B cell (primary cell): Measurements from ENCODE around the gene GEMIN2. TPM values are rescaled to one million over a fixed set of nuclear protein-coding genes. Genes with fewer than 3 reads are reported as not detected.

Source experiments
- ATAC-seq: fragments of 200-7000 bp; cut with Tn5 transposase; one replicate; pipeline ENCODE4 v1.10.0; 2021; ENCODE audit warnings: low read depth, mild to moderate bottlenecking, moderate number of reproducible peaks, moderate library complexity
- CTCF ChIA-PET: fragments of 350-600 bp; sonication (Branson Sonifier 250); formaldehyde crosslinking; loops from one replicate; lab custom pipeline; 2021; ENCODE audit warnings: antibody characterized with exemption, inconsistent platforms; lab: Charles Lee
- POLR2A ChIA-PET: fragments of 350-600 bp; sonication (Branson Sonifier 250); formaldehyde crosslinking; loops from one replicate; lab custom pipeline; 2021; ENCODE audit warnings: antibody characterized with exemption; lab: Charles Lee
- DNase-seq: peaks from one replicate; pipeline ENCODE4 v3.0.0; 2013
- H2AFZ ChIP-seq: 2 replicates; pipeline ENCODE4 v1.6.1; 2012; ENCODE audit warnings: mild to moderate bottlenecking, low read depth, low read length; ENCODE audit not compliant: insufficient read depth, poor library complexity, severe bottlenecking
- H3K27ac ChIP-seq, 2 donors: 1 replicate in 1 of 2; 2 replicates in 1 of 2; pipeline ENCODE4 v1.5.1; 2012 to 2013; ENCODE audit warnings: low read length in 2 of 2, mild to moderate bottlenecking in 2 of 2, moderate library complexity in 1 of 2
- H3K27me3 ChIP-seq, 4 experiments: fragments of 200-600 bp in 1 of 4; sonication (generic) in 1 of 4; replicated peaks in 1 of 4; 1 replicate in 2 of 4; 2 replicates in 2 of 4; pipeline versions ENCODE4 v1.6.1 to v1.7.0; 2013 to 2016; ENCODE audit warnings: low read length in 3 of 4, mild to moderate bottlenecking in 2 of 4, mixed read lengths in 1 of 4, moderate library complexity in 1 of 4; ENCODE audit not compliant: insufficient read depth in 4 of 4, control insufficient read depth in 3 of 4; ENCODE audit errors: control extremely low read depth in 1 of 4
- H3K36me3 ChIP-seq, 2 experiments: replicated peaks in 1 of 2; 1 replicate in 1 of 2; 2 replicates in 1 of 2; pipeline versions ENCODE4 v1.6.1 to v1.7.1; 2013; ENCODE audit warnings: low read length in 1 of 2; ENCODE audit not compliant: insufficient read depth in 2 of 2, control insufficient read depth in 1 of 2; ENCODE audit errors: control extremely low read depth in 1 of 2, extremely low read depth in 1 of 2
- H3K4me1 ChIP-seq, 2 donors: fragments of 200-600 bp in 1 of 2; sonication (generic) in 1 of 2; 1 replicate in 1 of 2; 2 replicates in 1 of 2; pipeline versions ENCODE4 v1.5.1 to v1.6.1; 2013 to 2017; ENCODE audit warnings: low read length in 2 of 2; ENCODE audit not compliant: control insufficient read depth in 2 of 2, insufficient read depth in 2 of 2
- H3K4me2 ChIP-seq: replicated peaks from 2 replicates; pipeline ENCODE3; 2012; ENCODE audit warnings: mild to moderate bottlenecking, low read depth, low read length; ENCODE audit not compliant: poor library complexity, severe bottlenecking
- H3K4me3 ChIP-seq, 5 experiments: fragments of 200-600 bp in 1 of 5; sonication (generic) in 1 of 5; 1 replicate in 3 of 5; 2 replicates in 2 of 5; pipeline versions ENCODE4 v1.5.1 to v1.7.0; 2011 to 2016; ENCODE audit warnings: low read length in 4 of 5, mild to moderate bottlenecking in 4 of 5, low read depth in 2 of 5, control low read depth in 1 of 5, moderate library complexity in 1 of 5; ENCODE audit not compliant: insufficient read depth in 1 of 5; ENCODE audit errors: control extremely low read depth in 1 of 5, extremely low read depth in 1 of 5
- H3K79me2 ChIP-seq: fragments of 200-600 bp; sonication (generic); one replicate; pipeline ENCODE4 v1.6.0; 2016; ENCODE audit warnings: low read length; ENCODE audit not compliant: control insufficient read depth, insufficient read depth
- H3K9ac ChIP-seq: fragments of 200-600 bp; sonication (generic); 2 replicates; pipeline ENCODE4 v1.6.1; 2017; ENCODE audit warnings: mild to moderate bottlenecking, low read length, moderate library complexity
- H3K9me3 ChIP-seq, 3 donors: one replicate each; pipeline versions ENCODE4 v1.6.1 to v1.7.1; 2013; ENCODE audit warnings: low read length in 2 of 3; ENCODE audit not compliant: control insufficient read depth in 2 of 3, insufficient read depth in 1 of 3; ENCODE audit errors: control extremely low read depth in 1 of 3
- H4K20me1 ChIP-seq: 2 replicates; pipeline ENCODE4 v1.6.0; 2012; ENCODE audit warnings: mild to moderate bottlenecking, low read length; ENCODE audit not compliant: insufficient read depth, control insufficient read depth, poor library complexity, severe bottlenecking
- H3K27ac Mint-ChIP-seq: one replicate; pipeline ENCODE4 v1.8.0; 2021; ENCODE audit warnings: mixed read lengths
- H3K27me3 Mint-ChIP-seq: one replicate; pipeline ENCODE4 v1.8.0; 2021; ENCODE audit warnings: mixed read lengths
- H3K4me1 Mint-ChIP-seq: one replicate; pipeline ENCODE4 v1.8.0; 2021; ENCODE audit warnings: mixed read lengths
- H3K4me3 Mint-ChIP-seq: one replicate; pipeline ENCODE4 v1.8.0; 2021; ENCODE audit warnings: mixed read lengths
- H3K9me3 Mint-ChIP-seq: one replicate; pipeline ENCODE4 v1.8.0; 2022; ENCODE audit warnings: mixed read lengths; ENCODE audit not compliant: insufficient read depth
- EZH2 ChIP-seq: IDR thresholded peaks from 2 replicates; pipeline ENCODE4 v1.6.1; 2012; ENCODE audit warnings: borderline replicate concordance, low read depth, mild to moderate bottlenecking, moderate library complexity, low read length; ENCODE audit not compliant: insufficient read depth, poor library complexity, severe bottlenecking
- WGBS: methylation state at CpG from one replicate; pipeline ENCODE4 v1.1.5; 2013; ENCODE audit warnings: missing lambda C conversion rate; ENCODE audit not compliant: insufficient coverage; 5-methylcytosine and 5-hydroxymethylcytosine counted together
- intact Hi-C: fragments of 100-400 bp; cut with micrococcal nuclease; formaldehyde crosslinking; loops from one replicate; pipeline ENCODE4 v1.10.0; 2022
- polyA plus RNA-seq: library from polyadenylated mRNA; depleted of rRNA; stranded (reverse); fragments of >200 nt; gene quantifications from 2 replicates; pipeline ENCODE4 v1.2.3, GENCODE V29; 2012
- total RNA-seq, 2 donors: library from RNA; stranded (reverse); fragments of 120-200 nt in 1 of 2; gene quantifications; 1 replicate in 1 of 2; 2 replicates in 1 of 2; pipeline versions ENCODE4 v1.2.3 to v1.2.4, GENCODE V29; 2013 to 2022
- TF ChIP-seq, protein P1 (sequence below): fragments of 200-600 bp; IDR thresholded peaks from one replicate; pipeline ENCODE4 v1.8.0; 2022; ENCODE audit warnings: antibody characterized with exemption, mild to moderate bottlenecking

The GEMIN2 gene
- total and polyA plus RNA-seq, 2 donors (not counting 1 experiment from before 2014, with no cell fraction given), result 13.4 to 14.4 TPM

DNA sequence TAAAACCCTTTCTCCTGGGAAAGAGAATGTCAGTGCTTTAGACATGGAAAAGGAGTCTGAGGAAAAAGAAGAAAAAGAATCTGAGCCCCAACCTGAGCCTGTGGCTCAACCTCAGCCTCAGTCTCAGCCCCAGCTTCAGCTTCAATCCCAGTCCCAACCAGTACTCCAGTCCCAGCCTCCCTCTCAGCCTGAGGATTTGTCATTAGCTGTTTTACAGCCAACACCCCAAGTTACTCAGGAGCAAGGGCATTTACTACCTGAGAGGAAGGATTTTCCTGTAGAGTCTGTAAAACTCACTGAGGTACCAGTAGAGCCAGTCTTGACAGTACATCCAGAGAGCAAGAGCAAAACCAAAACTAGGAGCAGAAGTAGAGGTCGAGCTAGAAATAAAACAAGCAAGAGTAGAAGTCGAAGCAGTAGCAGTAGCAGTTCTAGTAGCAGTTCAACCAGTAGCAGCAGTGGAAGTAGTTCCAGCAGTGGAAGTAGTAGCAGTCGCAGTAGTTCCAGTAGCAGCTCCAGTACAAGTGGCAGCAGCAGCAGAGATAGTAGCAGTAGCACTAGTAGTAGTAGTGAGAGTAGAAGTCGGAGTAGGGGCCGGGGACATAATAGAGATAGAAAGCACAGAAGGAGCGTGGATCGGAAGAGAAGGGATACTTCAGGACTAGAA is 67.0 kb downstream of the GEMIN2 start:
- no peak for DNase-seq
- no peak for ATAC-seq
- Mint-ChIP-seq H3K27me3 (no peaks in the 10 kb centered on the region), H3K27ac (no peak overlapping the region), H3K4me3 (no peak overlapping the region), H3K4me1 (peaks cover 11% of the 10 kb centered on the region), H3K9me3 (no peaks in the 10 kb centered on the region)
- H2AFZ ChIP-seq, result no peak overlapping the region
- H3K4me2 ChIP-seq, result no peak overlapping the region
- ChIA-PET CTCF (no interaction called here), POLR2A (no interaction called here)
- H4K20me1 ChIP-seq, result peaks cover 36% of the 10 kb centered on the region
- H3K27ac ChIP-seq, result peak overlapping the region in 1 of 2 donors; percentile 6
- no peak overlapping the region for H3K4me3 ChIP-seq
- H3K36me3 ChIP-seq, result peaks cover 36 to 88% of the 10 kb centered on the region in 2 experiments
- intact Hi-C loops, result no loop called here
- no peaks in the 10 kb centered on the region for H3K27me3 ChIP-seq
- H3K79me2 ChIP-seq, result peaks cover 16% of the 10 kb centered on the region
- TF ChIP-seq, protein P1, sequence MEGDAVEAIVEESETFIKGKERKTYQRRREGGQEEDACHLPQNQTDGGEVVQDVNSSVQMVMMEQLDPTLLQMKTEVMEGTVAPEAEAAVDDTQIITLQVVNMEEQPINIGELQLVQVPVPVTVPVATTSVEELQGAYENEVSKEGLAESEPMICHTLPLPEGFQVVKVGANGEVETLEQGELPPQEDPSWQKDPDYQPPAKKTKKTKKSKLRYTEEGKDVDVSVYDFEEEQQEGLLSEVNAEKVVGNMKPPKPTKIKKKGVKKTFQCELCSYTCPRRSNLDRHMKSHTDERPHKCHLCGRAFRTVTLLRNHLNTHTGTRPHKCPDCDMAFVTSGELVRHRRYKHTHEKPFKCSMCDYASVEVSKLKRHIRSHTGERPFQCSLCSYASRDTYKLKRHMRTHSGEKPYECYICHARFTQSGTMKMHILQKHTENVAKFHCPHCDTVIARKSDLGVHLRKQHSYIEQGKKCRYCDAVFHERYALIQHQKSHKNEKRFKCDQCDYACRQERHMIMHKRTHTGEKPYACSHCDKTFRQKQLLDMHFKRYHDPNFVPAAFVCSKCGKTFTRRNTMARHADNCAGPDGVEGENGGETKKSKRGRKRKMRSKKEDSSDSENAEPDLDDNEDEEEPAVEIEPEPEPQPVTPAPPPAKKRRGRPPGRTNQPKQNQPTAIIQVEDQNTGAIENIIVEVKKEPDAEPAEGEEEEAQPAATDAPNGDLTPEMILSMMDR, result no peak
- TF ChIP-seq EZH2, result no peak
- WGBS, result 99% methylated on average over 7 of the region's 7 CpGs
- H3K4me1 ChIP-seq, result peaks cover 7 to 10% of the 10 kb centered on the region in 2 donors
- no peaks in the 10 kb centered on the region for H3K9me3 ChIP-seq
- no peak overlapping the region for H3K9ac ChIP-seq

DNA sequence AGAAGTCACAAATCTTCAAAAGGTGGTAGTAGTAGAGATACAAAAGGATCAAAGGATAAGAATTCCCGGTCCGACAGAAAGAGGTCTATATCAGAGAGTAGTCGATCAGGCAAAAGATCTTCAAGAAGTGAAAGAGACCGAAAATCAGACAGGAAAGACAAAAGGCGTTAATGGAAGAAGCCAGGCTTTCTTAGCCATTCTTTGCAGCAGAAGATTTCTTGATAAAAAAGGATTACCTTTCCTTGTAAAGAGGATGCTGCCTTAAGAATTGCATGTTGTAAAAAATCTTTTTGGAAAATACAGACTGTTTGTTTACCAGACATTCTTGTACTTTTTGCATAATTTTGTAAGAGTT is 67.5 kb downstream of the GEMIN2 start:
- ChIA-PET POLR2A (no interaction called here), CTCF (no interaction called here)
- Histone ChIP-seq H3K79me2 (peaks cover 11% of the 10 kb centered on the region), H3K9ac (no peak overlapping the region), H2AFZ (no peak overlapping the region), H3K4me1 (peaks cover 2 to 6% of the 10 kb centered on the region in 2 donors), H4K20me1 (peaks cover 34% of the 10 kb centered on the region), H3K27me3 (no peaks in the 10 kb centered on the region), H3K4me2 (no peak overlapping the region), H3K36me3 (peaks cover 36 to 86% of the 10 kb centered on the region in 2 experiments), H3K9me3 (no peaks in the 10 kb centered on the region), H3K4me3 (no peak overlapping the region), H3K27ac (no peak overlapping the region)
- Mint-ChIP-seq H3K9me3 (no peaks in the 10 kb centered on the region), H3K4me3 (no peak overlapping the region), H3K4me1 (peaks cover 10% of the 10 kb centered on the region), H3K27me3 (no peaks in the 10 kb centered on the region), H3K27ac (no peak overlapping the region)
- 100% methylated on average over 5 of the region's 5 CpGs for WGBS
- ATAC-seq (no peak), DNase-seq (no peak)
- no peak for TF ChIP-seq EZH2
- TF ChIP-seq, protein P1, result no peak
- intact Hi-C loops, result no loop called here
